Measurements from ENCODE around the gene PAM.

GRCh38 chr5:102760815-102761214 lies 5.7 kb downstream of the PAM start:
- TF ChIP-seq CTCF (IDR thresholded peaks at IDR 0.05) (no peak), EP300 (IDR thresholded peaks at IDR 0.05) (no peak)
